Kidney capillary endothelial cell (primary cell): ENCODE results near the gene RALGAPB.
"Not testable (repeated sequence)": the region's sequence is repeated elsewhere in the genome, so short reads cannot be mapped to it uniquely, and the experiment has no call there.

Experiments
- DNase-seq: peaks from one replicate; pipeline ENCODE4 v3.0.0-alpha.2; 2018; ENCODE audit warnings: low spot score

RALGAPB gene

DNA sequence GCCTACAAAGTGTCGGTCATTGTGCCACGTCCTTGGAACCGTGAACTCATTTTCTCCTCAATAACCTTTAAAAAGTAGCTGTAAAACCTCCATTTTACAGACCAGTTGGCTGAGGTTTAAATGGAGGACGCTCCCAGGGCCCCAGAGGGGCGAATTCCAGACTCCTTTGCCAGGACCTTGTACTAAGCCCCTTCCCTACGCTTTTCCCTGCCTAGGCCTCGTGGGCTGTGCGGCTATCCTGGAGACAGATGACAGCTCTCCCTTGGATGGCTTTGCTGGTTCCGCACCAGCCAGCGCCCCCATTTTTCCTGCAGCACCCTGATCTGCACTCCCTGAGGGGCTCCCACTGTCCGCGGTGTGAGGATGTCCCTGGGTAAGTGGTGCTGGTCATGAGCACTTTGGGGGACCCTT, 25.4 kb upstream of the RALGAPB start:
- no peak for DNase-seq

DNA sequence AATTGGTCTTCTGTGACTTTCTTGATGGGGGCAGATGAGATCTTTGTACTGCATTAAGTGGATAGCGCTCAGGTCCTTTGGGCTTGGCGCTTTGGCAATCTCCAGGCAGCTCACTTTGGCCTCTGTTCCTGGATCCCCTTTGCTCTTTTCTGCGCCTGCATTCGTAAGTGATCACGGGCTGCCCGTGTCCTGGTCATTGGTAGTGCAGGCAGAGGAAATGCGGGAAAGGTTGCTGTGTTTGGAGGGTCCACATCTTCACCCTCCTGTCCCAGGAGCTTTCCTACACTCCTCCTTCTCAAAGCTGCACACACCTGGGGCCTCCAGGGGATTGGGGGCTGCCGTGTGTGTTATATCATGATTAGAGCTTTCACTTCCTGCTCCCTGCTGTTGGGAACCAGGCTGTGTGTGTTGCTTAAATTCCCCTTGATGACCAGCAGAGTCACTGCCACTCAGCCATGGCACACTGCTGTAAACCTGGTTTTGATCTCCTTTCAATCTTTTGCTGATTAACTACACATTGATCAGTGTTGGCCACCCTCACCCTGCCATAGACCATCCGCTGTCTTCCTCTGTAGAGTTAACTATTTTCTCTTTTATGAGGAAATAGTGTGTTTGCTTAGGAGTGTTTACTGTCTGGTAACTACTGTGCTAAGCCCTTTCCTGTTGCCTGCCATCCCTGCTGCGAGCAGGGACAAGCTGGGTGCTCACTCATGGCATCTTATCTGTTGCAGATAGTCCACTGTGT, 24.5 kb upstream of the RALGAPB start:
- no peak for DNase-seq

DNA sequence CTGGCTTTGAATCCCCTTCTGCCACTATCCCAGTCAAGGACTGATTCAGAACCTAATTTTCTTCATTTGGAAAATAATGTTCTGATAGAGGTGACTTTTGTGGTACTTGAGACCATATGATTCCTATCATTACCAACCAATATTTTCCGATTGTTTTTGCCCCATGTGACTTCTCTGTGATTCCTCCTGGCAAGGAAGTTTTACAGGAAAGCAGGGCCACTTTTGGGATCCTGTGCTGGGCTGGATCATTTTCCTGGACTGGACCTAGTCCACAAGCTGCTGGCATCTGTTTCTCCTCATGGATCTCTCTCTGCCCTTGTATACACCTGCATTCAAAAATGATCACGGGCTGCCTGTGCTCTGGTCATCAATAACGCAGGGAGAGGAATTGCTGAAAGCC, 23.6 kb upstream of the RALGAPB start:
- DNase-seq = no peak

GRCh38 chr20:38450412-38450975, 22.1 kb upstream of the RALGAPB start:
- peak; percentile 89 for DNase-seq

- peak; percentile 82 for DNase-seq
These were observed 19.6 kb upstream of the RALGAPB start for GRCh38 chr20:38452880-38453624.

- DNase-seq = no peak
These were observed 18.7 kb upstream of the RALGAPB start for GRCh38 chr20:38453941-38454340.

DNA sequence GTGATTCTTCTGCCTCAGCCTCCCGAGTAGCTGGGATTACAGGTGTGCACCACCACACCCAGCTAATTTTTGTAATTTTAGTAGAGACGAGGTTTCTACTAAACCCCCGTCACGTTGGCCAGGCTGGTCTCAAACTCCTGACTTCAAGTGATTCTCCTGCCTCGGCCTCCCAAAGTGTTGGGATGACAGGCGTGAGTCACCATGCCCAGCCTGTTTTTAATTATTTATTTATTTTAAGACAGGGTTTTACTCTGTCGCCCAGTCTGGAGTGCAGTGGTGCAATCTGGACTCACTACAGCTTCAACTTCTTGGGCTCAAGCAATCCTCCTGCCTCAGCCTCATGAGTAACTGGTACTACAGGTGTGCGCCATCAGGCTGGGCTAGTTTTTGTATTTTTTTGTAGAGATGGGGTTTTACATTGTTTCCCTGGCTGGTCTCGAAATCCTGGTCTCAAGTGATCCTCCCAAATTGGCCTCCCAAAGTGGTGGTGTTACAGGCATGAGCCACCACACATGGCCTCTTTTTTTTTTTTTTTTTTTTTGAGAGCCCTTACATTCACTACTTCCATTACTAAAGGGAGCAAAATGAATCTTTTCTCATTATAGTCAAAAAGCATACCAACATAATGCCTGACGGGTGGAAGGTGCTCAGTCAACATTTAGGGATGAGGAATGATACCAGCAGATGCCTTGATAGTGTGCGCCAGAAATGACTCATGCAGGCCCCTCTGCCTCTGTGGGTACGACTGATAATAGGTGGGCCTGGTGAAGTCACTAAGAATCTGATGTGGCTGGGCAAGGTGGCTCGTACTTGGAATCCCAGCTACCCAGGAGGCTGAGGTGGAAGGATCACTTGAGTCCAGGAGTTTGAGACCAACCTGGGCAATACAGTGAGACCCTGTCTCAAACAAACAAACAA, 17.8 kb upstream of the RALGAPB start:
- DNase-seq = no peak

DNA sequence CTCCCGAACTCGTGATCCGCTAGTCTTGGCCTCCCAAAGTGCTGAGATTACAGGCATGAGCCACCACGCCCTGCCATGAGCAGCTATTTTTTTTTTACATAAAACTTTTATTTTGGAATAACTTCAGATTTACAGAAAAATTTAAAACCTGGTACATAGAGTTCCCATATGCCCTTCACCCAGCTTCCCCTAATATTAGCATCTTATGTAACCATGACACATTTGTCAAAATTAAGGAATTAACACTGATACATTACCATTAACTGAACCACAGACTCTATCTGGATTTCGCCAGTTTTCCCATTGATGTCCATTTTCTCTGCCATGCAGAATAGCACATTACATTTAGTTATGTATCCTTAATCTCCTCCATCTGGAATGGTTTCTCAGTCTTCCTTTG, 14.3 kb upstream of the RALGAPB start:
- no peak for DNase-seq

DNA sequence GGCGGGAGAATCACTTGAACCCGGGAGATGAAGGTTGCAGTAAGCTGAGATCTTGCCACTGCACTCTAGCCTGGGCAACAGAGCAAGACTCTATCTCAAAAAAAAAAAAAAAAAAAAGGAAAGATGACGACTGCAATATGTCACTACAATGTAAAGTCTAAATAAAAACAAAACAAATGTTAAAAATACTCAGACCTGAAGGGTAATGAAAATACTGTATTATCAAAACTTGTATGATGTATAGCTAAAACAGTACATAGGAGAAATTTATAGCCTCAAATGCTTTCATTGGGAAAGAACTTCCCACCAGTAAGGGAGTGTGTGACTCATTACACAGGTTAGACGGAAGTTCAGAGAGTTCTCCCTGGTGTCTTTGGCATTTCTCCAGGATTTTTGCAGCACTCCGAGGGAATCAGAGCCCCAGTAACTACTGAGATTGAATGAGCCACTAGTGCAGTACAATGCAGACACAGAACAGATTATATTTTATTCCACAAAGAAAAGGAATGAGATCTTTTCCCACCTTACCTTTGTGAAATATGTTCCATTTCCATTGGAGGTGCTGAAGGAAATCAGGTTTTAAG, 12.5 kb upstream of the RALGAPB start:
- peak; percentile 88 for DNase-seq

- not testable (repeated sequence) for DNase-seq
These were observed 12.0 kb upstream of the RALGAPB start for GRCh38 chr20:38460631-38461030.

GRCh38 chr20:38461167-38461566, 11.5 kb upstream of the RALGAPB start:
- DNase-seq = not testable (repeated sequence)

DNA sequence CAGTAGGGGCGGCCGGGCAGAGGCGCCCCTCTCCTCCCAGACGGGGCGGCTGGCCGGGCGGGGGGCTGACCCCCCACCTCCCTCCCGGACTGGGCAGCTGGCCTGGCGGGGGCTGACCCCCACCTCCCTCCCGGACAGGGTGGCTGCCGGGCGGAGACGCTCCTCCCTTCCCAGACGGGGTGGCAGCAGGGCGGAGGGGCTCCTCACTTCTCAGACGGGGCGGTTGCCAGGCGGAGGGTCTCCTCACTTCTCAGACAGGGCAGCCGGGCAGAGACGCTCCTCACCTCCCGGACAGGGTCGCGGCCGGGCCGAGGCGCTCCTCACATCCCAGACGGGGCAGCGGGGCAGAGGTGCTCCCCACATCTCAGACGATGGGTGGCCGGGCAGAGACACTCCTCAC, 11.1 kb upstream of the RALGAPB start:
- not testable (repeated sequence) for DNase-seq

DNA sequence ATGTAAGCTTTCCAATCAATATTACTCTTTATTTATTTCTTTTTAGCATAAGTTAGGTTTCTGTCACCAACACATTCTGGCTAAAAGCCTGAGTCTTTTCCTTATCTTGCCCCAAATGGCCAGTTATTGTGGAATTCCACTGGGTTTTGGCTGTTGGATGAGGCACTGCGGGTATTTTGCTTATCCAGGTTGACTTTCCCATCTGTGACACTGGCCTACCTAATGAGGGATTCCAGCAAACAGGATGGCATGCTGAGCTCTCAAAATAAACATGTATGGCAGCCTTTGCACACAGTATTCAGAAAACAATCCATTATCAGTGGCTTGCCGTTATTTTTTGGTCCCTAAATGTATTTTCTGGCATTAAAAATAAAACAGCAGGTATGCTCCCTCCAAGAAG, 6.5 kb upstream of the RALGAPB start:
- DNase-seq = no peak

GRCh38 chr20:38466983-38467382, 5.7 kb upstream of the RALGAPB start:
- no peak for DNase-seq

GRCh38 chr20:38471245-38471644, 1.4 kb upstream of the RALGAPB start:
- no peak for DNase-seq

- no peak for DNase-seq
These were observed 593 bp upstream of the RALGAPB start for GRCh38 chr20:38471987-38472512.

- DNase-seq = no peak
These were observed 738 bp downstream of the RALGAPB start for GRCh38 chr20:38473367-38473795.

- DNase-seq = no peak
These were observed 5.1 kb downstream of the RALGAPB start for GRCh38 chr20:38477747-38478146.

DNA sequence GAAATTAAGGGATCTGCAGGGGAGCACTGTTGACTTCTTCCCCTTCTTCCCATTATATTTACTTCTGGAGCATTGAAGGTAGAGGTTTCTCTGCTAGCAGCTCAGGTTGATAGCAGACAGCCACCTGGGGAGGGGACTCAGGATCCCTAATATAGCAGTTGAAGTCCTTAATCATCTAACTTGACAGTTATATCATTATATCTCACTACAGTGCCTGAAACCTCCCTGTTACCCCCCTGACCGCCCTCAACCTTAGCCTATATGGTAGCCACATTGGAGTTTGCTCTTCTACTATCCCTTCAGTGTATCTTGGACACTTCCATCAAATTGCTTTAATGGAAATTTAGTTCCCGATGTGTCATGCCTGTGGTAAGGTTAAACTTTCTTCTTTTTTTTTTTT, 7.0 kb downstream of the RALGAPB start:
- DNase-seq = no peak

DNA sequence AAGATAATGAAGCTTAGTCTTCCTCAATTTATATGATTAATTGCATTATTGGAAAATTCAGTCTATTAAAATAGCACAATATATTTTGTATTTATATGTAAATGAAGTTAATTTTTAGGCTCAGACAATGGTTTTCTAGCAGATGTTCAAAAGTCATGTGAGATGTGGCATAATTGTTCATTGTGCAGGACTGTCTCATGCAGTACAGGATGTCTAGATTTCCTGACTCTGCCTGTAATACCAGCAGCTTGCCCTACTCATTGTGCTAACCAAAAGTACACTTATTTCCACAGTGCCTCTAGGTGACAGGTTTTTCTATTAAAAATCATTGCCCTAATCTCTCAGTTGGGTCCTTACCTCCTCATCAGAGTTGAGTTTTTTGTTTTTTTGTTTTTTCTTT, 12.4 kb downstream of the RALGAPB start:
- peak; percentile 55 for DNase-seq

- no peak for DNase-seq
These were observed 16.5 kb downstream of the RALGAPB start for GRCh38 chr20:38489181-38489580.
